K562 (cell line): ENCODE measurements around the gene HAPSTR1. TPM values are rescaled to one million over a fixed set of nuclear protein-coding genes. Genes with fewer than 3 reads are reported as not detected.

ENCODE experiments used
- CBX8 ChIP-seq: fragments of 200-600 bp; sonication (generic); IDR thresholded peaks from 2 replicates; pipeline ENCODE4 v1.6.1; 2012; ENCODE audit warnings: borderline replicate concordance, mixed run types, low read depth, mild to moderate bottlenecking, moderate library complexity, mixed read lengths, low read length, control low read depth, inconsistent platforms; ENCODE audit not compliant: poor library complexity, severe bottlenecking; ENCODE audit errors: extremely low read depth
- CGGBP1 ChIP-seq: fragments of 250-450 bp; sonication (Bioruptor Pico); IDR thresholded peaks from 2 replicates; pipeline ENCODE4 v1.9.0; 2021; ENCODE audit warnings: mild to moderate bottlenecking
- CREB5 ChIP-seq: fragments of 250-450 bp; sonication (Bioruptor Pico); IDR thresholded peaks from 2 replicates; pipeline ENCODE4 v1.5.0; 2020; ENCODE audit warnings: mild to moderate bottlenecking
- CTCFL ChIP-seq: IDR thresholded peaks from 2 replicates; pipeline ENCODE4 v1.6.1; 2011; ENCODE audit warnings: borderline replicate concordance, low read depth, mild to moderate bottlenecking, moderate library complexity, low read length; ENCODE audit not compliant: insufficient read depth, poor library complexity, severe bottlenecking
- CUX1 ChIP-seq: fragments of 200-800 bp; sonication (Bioruptor generic); IDR thresholded peaks from 2 replicates; pipeline ENCODE4 v1.6.1; 2016; ENCODE audit warnings: missing genetic modification characterization, missing compliant biosample characterization
- FOXK1 ChIP-seq: sonication (generic); formaldehyde crosslinking; IDR thresholded peaks from 2 replicates; pipeline ENCODE4 v1.8.0; 2022; ENCODE audit warnings: missing genetic modification reagents, mild to moderate bottlenecking, borderline replicate concordance
- NELFE ChIP-seq: IDR thresholded peaks from 2 replicates; pipeline ENCODE4 v1.6.1; 2011; ENCODE audit warnings: mild to moderate bottlenecking; ENCODE audit not compliant: insufficient read depth, insufficient read length
- PURB ChIP-seq: sonication (generic); formaldehyde crosslinking; IDR thresholded peaks from 2 replicates; pipeline ENCODE4 v1.9.0; 2021; ENCODE audit warnings: low read depth, mild to moderate bottlenecking, missing genetic modification reagents
- RB1 ChIP-seq: fragments of 450-650 bp; IDR thresholded peaks from 2 replicates; pipeline ENCODE4 v1.6.1; 2017; ENCODE audit warnings: low read depth, mild to moderate bottlenecking
- THAP7 ChIP-seq: fragments of 250-450 bp; sonication (Bioruptor Pico); IDR thresholded peaks from 2 replicates; pipeline ENCODE4 v1.5.0; 2021
- ZNF175 ChIP-seq: fragments of 200-800 bp; sonication (Bioruptor generic); IDR thresholded peaks from 2 replicates; pipeline ENCODE4 v1.6.1; 2016; ENCODE audit warnings: low read depth, mild to moderate bottlenecking, missing genetic modification characterization, missing compliant biosample characterization
- polyA plus RNA-seq, 8 experiments: library from polyadenylated mRNA; depleted of rRNA in 4 of 8; stranded (reverse) in 5 of 8; unstranded in 3 of 8; fragments of >200 nt; fragmentation: Nextera tagmentation in 2 of 8; fragmentation: Illumina TruSeq in 1 of 8; extraction: Ambion mirVana in 2 of 8; extraction: Trizol in 1 of 8; gene quantifications; 2 replicates each; pipeline versions ENCODE4 v1.2.1 to v1.2.3, GENCODE V29; 2011 to 2014; ENCODE audit warnings: inconsistent platforms in 1 of 8, missing spikeins in 1 of 8
- total RNA-seq, 7 experiments: library from RNA; depleted of rRNA in 6 of 7; stranded (reverse); fragments of >200 nt in 6 of 7; fragmentation: Illumina TruSeq in 2 of 7; extraction: Trizol in 2 of 7; gene quantifications; 2 replicates each; pipeline versions ENCODE4 v1.2.1 to v1.2.3, GENCODE V29; 2011 to 2021; ENCODE audit warnings: low replicate concordance in 1 of 7

HAPSTR1 gene
- total and polyA plus RNA-seq, 9 of the 15 experiments (the other 6 are each of a cell fraction or from before 2014, with no cell fraction given) = 10.8 to 67.9 (median 36.5) TPM

- TF ChIP-seq THAP7 (peak; percentile 71; the same call in 1 of the 2 replicates), CREB5 (no peak), CBX8 (no peak), CUX1 (CRISPR knock-in tag) (no peak), RB1 (peak; percentile 41; the same call in 1 of the 2 replicates), ZNF175 (no peak), CTCFL (peak; percentile 41), NELFE (no peak), CGGBP1 (CRISPR knock-in tag) (peak; percentile 94), PURB (CRISPR knock-in tag) (no peak), FOXK1 (no peak)
Observed at GRCh38 chr16:9090960-9091866, at the start of gene HAPSTR1 (continued).
